SK-N-SH (cell line): ENCODE results near the gene ILF3. TPM values are rescaled to one million over a fixed set of nuclear protein-coding genes. Genes with fewer than 3 reads are reported as not detected.

Source experiments
- CTCF ChIA-PET: fragments of 300-600, 350-600 bp; formaldehyde crosslinking; extraction: SDS; loops from one replicate; lab custom pipeline; 2021; lab: Yijun Ruan, JAX
- POLR2A ChIA-PET: fragments of 350-600 bp; sonication (Branson Sonifier 250); formaldehyde crosslinking; extraction: SDS; loops from one replicate; lab custom pipeline; 2020; ENCODE audit warnings: antibody characterized with exemption, inconsistent platforms; lab: Yijun Ruan, JAX
- DNase-seq: peaks from one replicate; pipeline ENCODE4 v3.0.0; 2012
- H2AFZ ChIP-seq: fragments of 200-600 bp; sonication (generic); 2 replicates; pipeline ENCODE4 v1.8.1; 2016; ENCODE audit warnings: antibody characterized with exemption, mild to moderate bottlenecking, low read depth
- H3F3A ChIP-seq: fragments of 200-600 bp; sonication (generic); replicated peaks from 2 replicates; pipeline ENCODE3; 2016; ENCODE audit warnings: antibody characterized with exemption, mild to moderate bottlenecking; ENCODE audit not compliant: insufficient read depth
- H3K27ac ChIP-seq, 2 experiments: fragments of 200-500 bp in 1 of 2; fragments of 200-600 bp in 1 of 2; sonication (Bioruptor generic) in 1 of 2; sonication (generic), shearing (Covaris generic) in 1 of 2; 2 replicates each; pipeline versions ENCODE4 v1.5.1 to v1.6.1; 2014 to 2016; ENCODE audit warnings: low read depth in 2 of 2, inconsistent platforms in 1 of 2, low read length in 1 of 2, mild to moderate bottlenecking in 1 of 2, mixed read lengths in 1 of 2
- H3K27me3 ChIP-seq: fragments of 200-600 bp; sonication (generic), shearing (Covaris generic); 2 replicates; pipeline ENCODE4 v1.6.1; 2016; ENCODE audit warnings: mixed run types; ENCODE audit not compliant: insufficient read depth
- H3K36me3 ChIP-seq, 2 experiments: fragments of 200-500 bp in 1 of 2; fragments of 200-600 bp in 1 of 2; sonication (Bioruptor generic) in 1 of 2; sonication (generic) in 1 of 2; replicated peaks in 1 of 2; 2 replicates each; pipeline versions ENCODE3 to v1.5.1; 2014 to 2016; ENCODE audit warnings: low read length in 1 of 2, mild to moderate bottlenecking in 1 of 2; ENCODE audit not compliant: insufficient read depth in 2 of 2, control insufficient read depth in 1 of 2
- H3K4me1 ChIP-seq, 2 experiments: fragments of 200-500 bp in 1 of 2; fragments of 200-600 bp in 1 of 2; sonication (Bioruptor generic) in 1 of 2; sonication (generic), shearing (Covaris generic) in 1 of 2; 2 replicates each; pipeline versions ENCODE4 v1.5.1 to v1.6.1; 2014 to 2016; ENCODE audit warnings: low read depth in 1 of 2, low read length in 1 of 2, mixed run types in 1 of 2; ENCODE audit not compliant: insufficient read depth in 2 of 2, control insufficient read depth in 1 of 2
- H3K4me2 ChIP-seq: fragments of 200-600 bp; sonication (generic), shearing (Covaris generic); 2 replicates; pipeline ENCODE4 v1.6.1; 2017; ENCODE audit warnings: mixed run types
- H3K4me3 ChIP-seq, 2 experiments: fragments of 200-500 bp in 1 of 2; fragments of 200-600 bp in 1 of 2; sonication (Bioruptor generic) in 1 of 2; sonication (generic), shearing (Covaris generic) in 1 of 2; 2 replicates each; pipeline versions ENCODE4 v1.5.1 to v1.8.1; 2014 to 2016; ENCODE audit warnings: low read depth in 2 of 2, inconsistent platforms in 1 of 2, low read length in 1 of 2, mild to moderate bottlenecking in 1 of 2, mixed read lengths in 1 of 2, moderate library complexity in 1 of 2
- H3K79me2 ChIP-seq: fragments of 200-600 bp; sonication (generic); 2 replicates; pipeline ENCODE4 v1.8.1; 2017; ENCODE audit warnings: mild to moderate bottlenecking; ENCODE audit not compliant: insufficient read depth
- H3K9ac ChIP-seq: fragments of 200-600 bp; sonication (generic); 2 replicates; pipeline ENCODE4 v1.6.1; 2017; ENCODE audit warnings: mixed run types
- H3K9me2 ChIP-seq: fragments of 200-600 bp; sonication (generic); 2 replicates; pipeline ENCODE4 v1.6.1; 2017; ENCODE audit warnings: mixed run types
- H3K9me3 ChIP-seq: fragments of 200-600 bp; sonication (generic); 2 replicates; pipeline ENCODE4 v1.6.1; 2017; ENCODE audit warnings: mixed run types, mild to moderate bottlenecking, moderate library complexity
- H4K20me1 ChIP-seq: fragments of 200-600 bp; sonication (generic); 2 replicates; pipeline ENCODE4 v1.6.1; 2017; ENCODE audit warnings: mild to moderate bottlenecking, mixed run types; ENCODE audit not compliant: insufficient read depth
- ELF1 ChIP-seq: IDR thresholded peaks from 2 replicates; pipeline ENCODE4 v1.4.0; 2012
- EP300 ChIP-seq, 2 experiments: IDR thresholded peaks; 2 replicates each; pipeline versions ENCODE4 v1.4.0 to v1.6.1; 2012; ENCODE audit warnings: borderline replicate concordance in 1 of 2, low read depth in 1 of 2, low read length in 1 of 2
- FOSL2 ChIP-seq: IDR thresholded peaks from 2 replicates; pipeline ENCODE4 v1.4.0; 2012; ENCODE audit warnings: low read depth, mild to moderate bottlenecking, moderate library complexity, borderline replicate concordance
- FOXJ3 ChIP-seq: sonication (generic); formaldehyde crosslinking; IDR thresholded peaks from 2 replicates; pipeline ENCODE4 v1.5.1; 2020; ENCODE audit warnings: mild to moderate bottlenecking, missing genetic modification reagents
- FOXM1 ChIP-seq: IDR thresholded peaks from 2 replicates; pipeline ENCODE4 v1.4.0; 2012; ENCODE audit warnings: low read depth, mild to moderate bottlenecking
- GABPA ChIP-seq: IDR thresholded peaks from 2 replicates; pipeline ENCODE4 v1.4.0; 2012; ENCODE audit warnings: low read depth, mild to moderate bottlenecking
- GATA2 ChIP-seq: sonication (generic); formaldehyde crosslinking; IDR thresholded peaks from 2 replicates; pipeline ENCODE4 v1.5.0; 2020; ENCODE audit warnings: mild to moderate bottlenecking, missing genetic modification reagents
- JUND ChIP-seq: IDR thresholded peaks from 2 replicates; pipeline ENCODE4 v1.4.0; 2012
- MXI1 ChIP-seq: IDR thresholded peaks from 2 replicates; pipeline ENCODE4 v1.6.1; 2012; ENCODE audit warnings: mild to moderate bottlenecking, low read depth, low read length, improper control_type of control experiment
- NFIC ChIP-seq: IDR thresholded peaks from 2 replicates; pipeline ENCODE4 v1.4.0; 2012; ENCODE audit warnings: borderline replicate concordance
- POLR2AphosphoS5 ChIP-seq: IDR thresholded peaks from 2 replicates; pipeline ENCODE4 v1.6.1; 2012; ENCODE audit warnings: low read depth, low read length
- RAD21 ChIP-seq: IDR thresholded peaks from 2 replicates; pipeline ENCODE4 v1.6.1; 2012; ENCODE audit warnings: mild to moderate bottlenecking, low read length
- RFX5 ChIP-seq: IDR thresholded peaks from 2 replicates; pipeline ENCODE4 v1.6.1; 2012; ENCODE audit warnings: mild to moderate bottlenecking, improper control_type of control experiment, low read length
- RXRA ChIP-seq: IDR thresholded peaks from 2 replicates; pipeline ENCODE4 v1.4.0; 2012; ENCODE audit warnings: low read depth, mild to moderate bottlenecking, borderline replicate concordance
- SIN3A ChIP-seq: IDR thresholded peaks from 2 replicates; pipeline ENCODE4 v1.6.1; 2012; ENCODE audit warnings: low read depth, mild to moderate bottlenecking, low read length, moderate library complexity, borderline replicate concordance
- TAF1 ChIP-seq: IDR thresholded peaks from 2 replicates; pipeline ENCODE4 v1.6.1; 2012; ENCODE audit warnings: low read depth, mild to moderate bottlenecking, low read length, moderate library complexity, borderline replicate concordance
- TCF12 ChIP-seq: IDR thresholded peaks from 2 replicates; pipeline ENCODE4 v1.4.0; 2012
- WGBS: methylation state at CpG from one replicate; pipeline ENCODE4 v1.1.6; 2017; ENCODE audit warnings: low lambda C conversion rate; 5-methylcytosine and 5-hydroxymethylcytosine counted together
- polyA plus RNA-seq, 3 experiments: library from polyadenylated mRNA; depleted of rRNA; stranded (reverse); fragments of >200 nt; gene quantifications; 2 replicates each; pipeline ENCODE4 v1.2.3, GENCODE V29; 2012
- TF ChIP-seq, protein P1 (sequence below): IDR thresholded peaks from 2 replicates; pipeline ENCODE4 v1.4.0; 2012; ENCODE audit warnings: low read depth
- TF ChIP-seq, protein P2 (sequence below): IDR thresholded peaks from 2 replicates; pipeline ENCODE4 v1.4.0; 2012; ENCODE audit warnings: low read depth, borderline replicate concordance
- TF ChIP-seq, protein P3 (sequence below): IDR thresholded peaks from 2 replicates; pipeline ENCODE4 v1.4.0; 2012; ENCODE audit warnings: low read depth, borderline replicate concordance

Gene ILF3
- polyA plus RNA-seq, 1 of the 3 experiments (the other 2 are of a cell fraction): 229 TPM

DNA sequence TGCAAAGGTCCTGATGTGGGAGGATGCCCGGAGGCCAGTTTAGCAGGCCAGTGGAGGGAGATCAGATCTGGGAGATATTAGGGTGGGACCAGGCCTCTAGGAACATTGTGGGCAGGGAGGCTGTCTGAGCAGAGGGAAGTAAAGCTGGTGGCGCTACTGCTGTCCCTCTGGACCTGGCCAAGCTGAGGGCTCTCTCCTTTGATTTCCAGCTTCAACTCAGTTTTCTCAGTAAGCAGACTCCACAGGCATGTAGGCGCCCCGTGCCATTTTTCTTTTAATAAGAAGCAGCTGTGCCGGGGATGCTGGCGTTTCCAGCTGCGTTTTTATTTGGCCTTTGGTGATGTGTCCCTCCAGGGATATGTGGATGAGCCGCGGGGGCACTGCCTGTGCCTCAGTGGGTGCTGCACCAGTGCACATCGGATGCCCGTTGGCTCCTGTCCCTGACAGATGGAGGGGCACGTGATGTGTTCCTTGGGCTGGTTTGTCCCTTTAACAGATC lies 70.5 kb downstream of the ILF3 start:
- peaks cover 10% of the 10 kb centered on the region for H3F3A ChIP-seq
- POLR2A ChIA-PET: interaction anchor here (0.6 to 0.7 kb wide), 2 partner anchors 50 to 79 kb away, joined by 3 to 4 read pairs; no protein-coding TSS in a partner anchor
- no peaks in the 10 kb centered on the region for H3K9me2 ChIP-seq
- H3K27ac ChIP-seq: peak overlapping the region; percentile 19 to 28; a peak in 3 of 4 replicates
- no peak overlapping the region for H3K9ac ChIP-seq
- H3K36me3 ChIP-seq: peaks cover 0 to 5% of the 10 kb centered on the region in 2 experiments
- H3K79me2 ChIP-seq: peaks cover 100% of the 10 kb centered on the region
- TF ChIP-seq TCF12 (peak; percentile 65), MXI1 (peak; percentile 42; the same call in 1 of the 2 replicates), GATA2 (CRISPR knock-in tag) (peak; percentile 79), RAD21 (peak; percentile 50), FOXJ3 (peak; percentile 51; the same call in 1 of the 2 replicates), NFIC (no peak), ELF1 (no peak), EP300 (IDR thresholded peaks at IDR 0.05; ENCODE audit: borderline replicate concordance in 1 of 2, low read depth in 1 of 2, low read length in 1 of 2) (no peak), FOXM1 (no peak)
- H3K4me3 ChIP-seq: no peak overlapping the region
- CTCF ChIA-PET: interaction anchor here (0.9 to 1.8 kb wide), 6 partner anchors 11 to 139 kb away, joined by 3 to 7 read pairs (median 4); partner anchors contain the start of gene TMED1
- 32% methylated on average over 10 of the region's 12 CpGs for WGBS
- H3K4me1 ChIP-seq: peaks cover 0 to 11% of the 10 kb centered on the region in 2 experiments; a peak in 1 of 4 replicates
- H3K4me2 ChIP-seq: 0 out of 2 replicates have a peak overlapping the region, but pooled peaks have one; percentile 11
- peak; percentile 84 for DNase-seq
- no peaks in the 10 kb centered on the region for H3K27me3 ChIP-seq
- H4K20me1 ChIP-seq: peaks cover 95% of the 10 kb centered on the region
- no peaks in the 10 kb centered on the region for H3K9me3 ChIP-seq
- H2AFZ ChIP-seq: no peak overlapping the region

DNA sequence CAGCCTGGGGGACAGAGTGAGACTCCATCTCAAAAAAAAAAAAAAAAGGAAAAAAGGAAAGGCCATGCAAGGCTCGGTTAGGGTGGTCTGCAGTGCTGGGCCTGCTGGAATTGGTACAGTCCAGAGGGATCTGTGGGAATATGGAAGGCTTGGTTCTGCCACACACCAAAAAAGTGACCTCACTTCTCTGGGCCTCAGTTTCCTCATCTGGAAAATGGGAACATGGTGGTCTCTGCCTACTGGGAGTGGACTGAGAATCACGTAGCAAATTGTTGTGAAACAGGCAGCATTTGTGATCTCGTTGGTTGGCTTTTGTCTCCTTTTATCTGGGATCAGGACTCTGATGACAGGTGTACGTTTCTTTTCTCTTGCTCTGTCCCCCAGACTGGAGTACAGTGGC lies 71.3 kb downstream of the ILF3 start:
- H3K79me2 ChIP-seq: peaks cover 100% of the 10 kb centered on the region
- POLR2A ChIA-PET: interaction anchor here (0.7 kb wide), 1 partner anchor 78 kb away, joined by 4 read pairs; no protein-coding TSS in a partner anchor
- H3K4me3 ChIP-seq: no peak overlapping the region
- no peak overlapping the region for H3K9ac ChIP-seq
- DNase-seq: no peak
- H3K4me2 ChIP-seq: no peak overlapping the region
- no peaks in the 10 kb centered on the region for H3K9me3 ChIP-seq
- no peaks in the 10 kb centered on the region for H3K9me2 ChIP-seq
- H3K27me3 ChIP-seq: no peaks in the 10 kb centered on the region
- H3K36me3 ChIP-seq: peaks cover 0 to 5% of the 10 kb centered on the region in 2 experiments
- 82% methylated on average over 2 of the region's 4 CpGs for WGBS
- peaks cover 96% of the 10 kb centered on the region for H4K20me1 ChIP-seq
- peaks cover 0 to 8% of the 10 kb centered on the region in 2 experiments; a peak in 1 of 4 replicates for H3K4me1 ChIP-seq
- CTCF ChIA-PET: interaction anchor here (0.9 kb wide), 1 partner anchor 11 kb away, joined by 3 read pairs; no protein-coding TSS in a partner anchor
- H3K27ac ChIP-seq: no peak overlapping the region
- no peak for TF ChIP-seq TAF1
- no peak for TF ChIP-seq RXRA
- no peak for TF ChIP-seq POLR2AphosphoS5
- TF ChIP-seq, protein P1, sequence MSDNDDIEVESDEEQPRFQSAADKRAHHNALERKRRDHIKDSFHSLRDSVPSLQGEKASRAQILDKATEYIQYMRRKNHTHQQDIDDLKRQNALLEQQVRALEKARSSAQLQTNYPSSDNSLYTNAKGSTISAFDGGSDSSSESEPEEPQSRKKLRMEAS: no peak
- TF ChIP-seq, protein P2, sequence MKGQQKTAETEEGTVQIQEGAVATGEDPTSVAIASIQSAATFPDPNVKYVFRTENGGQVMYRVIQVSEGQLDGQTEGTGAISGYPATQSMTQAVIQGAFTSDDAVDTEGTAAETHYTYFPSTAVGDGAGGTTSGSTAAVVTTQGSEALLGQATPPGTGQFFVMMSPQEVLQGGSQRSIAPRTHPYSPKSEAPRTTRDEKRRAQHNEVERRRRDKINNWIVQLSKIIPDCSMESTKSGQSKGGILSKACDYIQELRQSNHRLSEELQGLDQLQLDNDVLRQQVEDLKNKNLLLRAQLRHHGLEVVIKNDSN: no peak
- TF ChIP-seq FOSL2: no peak
- no peak for TF ChIP-seq JUND
- no peak for TF ChIP-seq NFIC
- TF ChIP-seq RFX5: no peak
- no peak for TF ChIP-seq FOXM1
- TF ChIP-seq SIN3A: no peak
- TF ChIP-seq EP300 (IDR thresholded peaks at IDR 0.05; ENCODE audit: borderline replicate concordance in 1 of 2, low read depth in 1 of 2, low read length in 1 of 2): no peak
- TF ChIP-seq GABPA: no peak
- TF ChIP-seq, protein P3, sequence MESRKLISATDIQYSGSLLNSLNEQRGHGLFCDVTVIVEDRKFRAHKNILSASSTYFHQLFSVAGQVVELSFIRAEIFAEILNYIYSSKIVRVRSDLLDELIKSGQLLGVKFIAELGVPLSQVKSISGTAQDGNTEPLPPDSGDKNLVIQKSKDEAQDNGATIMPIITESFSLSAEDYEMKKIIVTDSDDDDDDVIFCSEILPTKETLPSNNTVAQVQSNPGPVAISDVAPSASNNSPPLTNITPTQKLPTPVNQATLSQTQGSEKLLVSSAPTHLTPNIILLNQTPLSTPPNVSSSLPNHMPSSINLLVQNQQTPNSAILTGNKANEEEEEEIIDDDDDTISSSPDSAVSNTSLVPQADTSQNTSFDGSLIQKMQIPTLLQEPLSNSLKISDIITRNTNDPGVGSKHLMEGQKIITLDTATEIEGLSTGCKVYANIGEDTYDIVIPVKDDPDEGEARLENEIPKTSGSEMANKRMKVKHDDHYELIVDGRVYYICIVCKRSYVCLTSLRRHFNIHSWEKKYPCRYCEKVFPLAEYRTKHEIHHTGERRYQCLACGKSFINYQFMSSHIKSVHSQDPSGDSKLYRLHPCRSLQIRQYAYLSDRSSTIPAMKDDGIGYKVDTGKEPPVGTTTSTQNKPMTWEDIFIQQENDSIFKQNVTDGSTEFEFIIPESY: no peak
- H3F3A ChIP-seq: peaks cover 10% of the 10 kb centered on the region
- H2AFZ ChIP-seq: no peak overlapping the region
